Breast epithelium (tissue), 3 donors: ENCODE data around the gene FAM193A.

Experiments used
- CTCF ChIP-seq, 3 donors: fragments of 450-650 bp; IDR thresholded peaks; one replicate each; pipeline ENCODE4 v1.5.1; 2016 to 2017; ENCODE audit warnings: antibody characterized with exemption in 3 of 3, mild to moderate bottlenecking in 3 of 3, moderate library complexity in 3 of 3
- POLR2A ChIP-seq: fragments of 450-650 bp; IDR thresholded peaks from one replicate; pipeline ENCODE4 v1.6.1; 2016; ENCODE audit warnings: antibody characterized with exemption, mild to moderate bottlenecking, moderate library complexity
- POLR2AphosphoS5 ChIP-seq, 3 donors: sonication (generic); formaldehyde crosslinking; IDR thresholded peaks; one replicate each; pipeline ENCODE4 v1.6.1; 2017; ENCODE audit warnings: antibody characterized with exemption in 3 of 3

GRCh38 chr4:2634014-2634413, 97.6 kb downstream of the FAM193A start:
- TF ChIP-seq POLR2AphosphoS5 (IDR thresholded peaks at IDR 0.05) (no peak), POLR2A (no peak), CTCF (IDR thresholded peaks at IDR 0.05) (no peak)
